ENCODE results near the gene ULBP1. TPM values are rescaled to one million over a fixed set of nuclear protein-coding genes. Genes with fewer than 3 reads are reported as not detected.
"Not testable (repeated sequence)": the region's sequence is repeated elsewhere in the genome, so short reads cannot be mapped to it uniquely, and the experiment has no call there.

The ULBP1 gene
- total RNA-seq, 1 experiment from 2014 or later, result 1.6 TPM

DNA sequence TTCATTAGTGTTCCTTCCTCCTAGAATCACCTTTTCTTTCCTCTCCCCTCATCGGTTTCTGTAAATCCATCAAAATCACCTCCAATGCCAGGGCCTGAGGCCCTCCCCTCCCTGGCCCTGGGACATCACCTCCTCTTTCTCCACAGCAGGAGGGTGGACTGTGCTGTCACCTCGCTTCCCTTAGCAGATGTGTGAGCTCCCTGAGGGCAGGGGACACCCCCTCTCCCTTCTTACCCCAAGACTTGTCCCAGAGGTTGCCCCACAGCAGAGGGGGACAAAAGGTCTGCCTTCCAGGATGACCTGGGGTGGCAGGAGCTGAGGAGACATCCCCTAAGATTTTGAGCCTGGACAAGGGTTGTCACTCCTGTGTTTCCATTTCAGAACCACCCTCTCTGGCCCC, 5.9 kb downstream of the ULBP1 start:
- Histone ChIP-seq H2BK12ac (ENCODE audit: insufficient read length, low read depth, low read length) (no peak overlapping the region), H3K23me2 (ENCODE audit: insufficient read length, low read depth, low read length, poor library complexity, severe bottlenecking) (no peaks in the 10 kb centered on the region), H3K9ac (ENCODE audit: extremely low read depth, insufficient read length, low read length) (no peak overlapping the region), H3K27me3 (ENCODE audit: insufficient read depth, low read length) (peaks cover 43% of the 10 kb centered on the region), H2AFZ (ENCODE audit: low read length) (no peak overlapping the region), H3K4me1 (ENCODE audit: insufficient read depth, low read length) (0 out of 2 replicates have a peak, but pooled peaks cover 2% of the 10 kb centered on the region), H3K18ac (ENCODE audit: insufficient read length, low read depth, low read length) (no peak overlapping the region), H4K5ac (ENCODE audit: insufficient read length, low read depth, low read length) (no peak overlapping the region), H2BK5ac (ENCODE audit: insufficient read length, low read length) (no peak overlapping the region), H3K23ac (ENCODE audit: insufficient read length, low read depth, low read length) (no peak overlapping the region), H3K27ac (ENCODE audit: insufficient read length, low read depth, low read length) (no peak overlapping the region), H3K56ac (ENCODE audit: insufficient read length, low read depth, low read length) (no peak overlapping the region), H2AK5ac (ENCODE audit: insufficient read length, low read length) (no peak overlapping the region), H3K9me3 (ENCODE audit: control insufficient read depth, low read depth, low read length) (no peaks in the 10 kb centered on the region), H2BK20ac (ENCODE audit: low read depth, low read length, poor library complexity, severe bottlenecking) (no peak overlapping the region), H2BK120ac (ENCODE audit: low read depth, low read length, poor library complexity, severe bottlenecking) (no peak overlapping the region), H4K91ac (ENCODE audit: insufficient read length, low read depth, low read length) (no peak overlapping the region), H3K4me2 (ENCODE audit: insufficient read depth, insufficient read length, low read length) (no peak overlapping the region), H3K79me2 (ENCODE audit: insufficient read depth, low read length) (no peaks in the 10 kb centered on the region), H2BK15ac (ENCODE audit: low read depth, low read length) (no peak overlapping the region), H3K14ac (ENCODE audit: insufficient read depth, low read length) (no peak overlapping the region), H4K8ac (replicated peaks; ENCODE audit: insufficient read length, low read depth, low read length) (no peak overlapping the region), H3K79me1 (ENCODE audit: insufficient read depth, low read depth, low read length, poor library complexity, severe bottlenecking) (no peaks in the 10 kb centered on the region), H4K20me1 (ENCODE audit: control insufficient read depth, insufficient read depth, insufficient read length) (peaks cover 3% of the 10 kb centered on the region), H3K4ac (ENCODE audit: low read depth, low read length) (no peak overlapping the region), H3T11ph (ENCODE audit: low read length) (no peak overlapping the region)
- Mint-ChIP-seq H3K36me3 (ENCODE audit: insufficient read depth in 1 of 3, low read depth in 3 of 3) (peaks cover 0 to 6% (median 0%) of the 10 kb centered on the region in 3 experiments; a peak in 2 of 7 replicates), H3K4me1 (peaks cover 10 to 13% of the 10 kb centered on the region in 2 experiments), H3K27me3 (ENCODE audit: low read depth) (peaks cover 92% of the 10 kb centered on the region), H3K4me3 (no peak overlapping the region), H3K27ac (no peak overlapping the region), H3K9me3 (no peaks in the 10 kb centered on the region; a peak in 1 of 5 replicates)
- no CpG with 5 or more reads among the region's 2 CpGs for WGBS (ENCODE audit: extremely low coverage, insufficient read length, low lambda C conversion rate)
- DNase-seq, result no peak
- TF ChIP-seq, protein P1, sequence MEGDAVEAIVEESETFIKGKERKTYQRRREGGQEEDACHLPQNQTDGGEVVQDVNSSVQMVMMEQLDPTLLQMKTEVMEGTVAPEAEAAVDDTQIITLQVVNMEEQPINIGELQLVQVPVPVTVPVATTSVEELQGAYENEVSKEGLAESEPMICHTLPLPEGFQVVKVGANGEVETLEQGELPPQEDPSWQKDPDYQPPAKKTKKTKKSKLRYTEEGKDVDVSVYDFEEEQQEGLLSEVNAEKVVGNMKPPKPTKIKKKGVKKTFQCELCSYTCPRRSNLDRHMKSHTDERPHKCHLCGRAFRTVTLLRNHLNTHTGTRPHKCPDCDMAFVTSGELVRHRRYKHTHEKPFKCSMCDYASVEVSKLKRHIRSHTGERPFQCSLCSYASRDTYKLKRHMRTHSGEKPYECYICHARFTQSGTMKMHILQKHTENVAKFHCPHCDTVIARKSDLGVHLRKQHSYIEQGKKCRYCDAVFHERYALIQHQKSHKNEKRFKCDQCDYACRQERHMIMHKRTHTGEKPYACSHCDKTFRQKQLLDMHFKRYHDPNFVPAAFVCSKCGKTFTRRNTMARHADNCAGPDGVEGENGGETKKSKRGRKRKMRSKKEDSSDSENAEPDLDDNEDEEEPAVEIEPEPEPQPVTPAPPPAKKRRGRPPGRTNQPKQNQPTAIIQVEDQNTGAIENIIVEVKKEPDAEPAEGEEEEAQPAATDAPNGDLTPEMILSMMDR (conservative IDR thresholded peaks at IDR 0.05), result no peak

DNA sequence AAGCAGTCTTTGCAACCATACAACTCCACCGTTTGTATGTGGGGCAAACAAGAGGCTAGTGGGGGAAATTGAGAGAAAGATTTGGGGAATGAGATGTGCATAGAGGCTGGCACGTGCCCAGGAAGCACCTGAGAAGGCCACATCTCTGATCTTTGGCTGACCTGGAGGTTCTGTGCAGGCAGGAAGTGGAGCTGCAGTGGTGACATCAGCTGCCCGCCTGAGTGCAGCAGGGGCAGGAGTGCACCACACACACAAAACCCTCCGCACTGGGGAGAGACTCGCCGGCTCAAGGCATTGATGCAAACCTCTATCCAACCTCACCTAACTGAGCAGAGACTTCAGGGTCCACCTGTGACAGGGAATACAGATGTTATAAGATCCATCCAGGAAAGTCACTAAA, 10.7 kb downstream of the ULBP1 start:
- not testable (repeated sequence) for H3K27ac ChIP-seq (ENCODE audit: insufficient read length, low read depth, low read length); H2BK15ac ChIP-seq (ENCODE audit: low read depth, low read length); H3K4me3 Mint-ChIP-seq; H3K4me2 ChIP-seq (ENCODE audit: insufficient read depth, insufficient read length, low read length); H4K8ac ChIP-seq (replicated peaks; ENCODE audit: insufficient read length, low read depth, low read length); H2BK12ac ChIP-seq (ENCODE audit: insufficient read length, low read depth, low read length); H3K18ac ChIP-seq (ENCODE audit: insufficient read length, low read depth, low read length); H3K36me3 Mint-ChIP-seq (ENCODE audit: insufficient read depth in 1 of 3, low read depth in 3 of 3); H4K91ac ChIP-seq (ENCODE audit: insufficient read length, low read depth, low read length); H2BK120ac ChIP-seq (ENCODE audit: low read depth, low read length, poor library complexity, severe bottlenecking); DNase-seq; H3K4me1 Mint-ChIP-seq; H3K23me2 ChIP-seq (ENCODE audit: insufficient read length, low read depth, low read length, poor library complexity, severe bottlenecking); H3K4me1 ChIP-seq (ENCODE audit: insufficient read depth, low read length); H3K79me1 ChIP-seq (ENCODE audit: insufficient read depth, low read depth, low read length, poor library complexity, severe bottlenecking); H3K56ac ChIP-seq (ENCODE audit: insufficient read length, low read depth, low read length); H2AK5ac ChIP-seq (ENCODE audit: insufficient read length, low read length); H2BK20ac ChIP-seq (ENCODE audit: low read depth, low read length, poor library complexity, severe bottlenecking); H3K9me3 ChIP-seq (ENCODE audit: control insufficient read depth, low read depth, low read length); H3T11ph ChIP-seq (ENCODE audit: low read length); H4K20me1 ChIP-seq (ENCODE audit: control insufficient read depth, insufficient read depth, insufficient read length); H2BK5ac ChIP-seq (ENCODE audit: insufficient read length, low read length); H3K79me2 ChIP-seq (ENCODE audit: insufficient read depth, low read length); H3K23ac ChIP-seq (ENCODE audit: insufficient read length, low read depth, low read length); H3K14ac ChIP-seq (ENCODE audit: insufficient read depth, low read length); H3K4ac ChIP-seq (ENCODE audit: low read depth, low read length); H3K27ac Mint-ChIP-seq; H3K9me3 Mint-ChIP-seq; H4K5ac ChIP-seq (ENCODE audit: insufficient read length, low read depth, low read length); H3K9ac ChIP-seq (ENCODE audit: extremely low read depth, insufficient read length, low read length); H2AFZ ChIP-seq (ENCODE audit: low read length)
- peaks cover 37% of the 10 kb centered on the region for H3K27me3 ChIP-seq (ENCODE audit: insufficient read depth, low read length)
- H3K27me3 Mint-ChIP-seq (ENCODE audit: low read depth), result peaks cover 91% of the 10 kb centered on the region
- no CpG with 5 or more reads among the region's 6 CpGs for WGBS (ENCODE audit: extremely low coverage, insufficient read length, low lambda C conversion rate)

Measured in H9 (cell line).